Activated T-cell treated with anti-CD3 and anti-CD28 coated beads for 4 hours (primary cell): ENCODE measurements around the gene LARGE1.

Source experiments
- DNase-seq: peaks from one replicate; pipeline ENCODE4 v3.0.0-alpha.2; 2020

The LARGE1 gene

DNA sequence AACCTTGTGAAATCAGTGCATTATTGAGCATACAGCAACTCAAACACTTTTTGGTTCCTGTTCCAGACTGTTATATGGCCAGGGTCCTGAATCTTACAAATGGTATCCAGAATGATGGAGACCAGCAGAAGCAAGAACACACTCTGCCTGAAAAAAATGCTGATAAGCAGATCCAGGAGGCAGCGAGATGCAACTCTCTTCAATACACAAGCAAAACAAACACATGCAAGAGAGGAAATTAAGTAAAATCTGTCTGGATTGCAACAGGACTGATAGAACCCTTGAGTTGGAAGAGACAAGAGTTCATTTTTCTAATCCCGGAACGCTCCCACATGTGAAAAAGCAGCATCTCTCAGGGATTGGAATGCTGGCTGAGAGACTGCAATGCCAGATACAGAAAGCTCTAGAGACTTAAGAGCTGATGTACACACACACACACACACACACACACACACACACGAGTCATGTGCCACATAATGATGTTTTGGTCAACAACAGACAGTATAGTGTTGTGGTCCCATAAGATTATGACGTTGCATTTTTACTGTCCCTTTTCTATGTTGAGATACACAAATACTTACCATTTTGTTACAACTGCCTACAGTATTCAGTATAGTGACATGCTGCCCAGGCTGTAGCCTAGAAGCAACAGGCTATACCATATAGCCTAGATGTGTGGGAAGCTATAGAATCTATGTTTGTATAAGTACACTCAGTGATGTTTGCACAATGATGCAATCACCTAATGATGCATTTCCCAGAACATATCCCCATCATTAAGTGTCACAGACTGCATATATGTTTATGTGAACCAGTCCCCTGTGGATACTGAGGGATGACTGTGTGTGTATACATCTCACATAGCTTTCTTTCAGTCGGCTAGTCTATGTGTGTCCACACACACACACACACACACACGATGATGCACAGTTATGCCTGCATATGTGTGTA, 406.6 kb downstream of the LARGE1 start:
- DNase-seq, result no peak

- DNase-seq, result no peak
Measured at GRCh38 chr22:33512908-33513307, 407.4 kb downstream of the LARGE1 start.

- DNase-seq, result no peak
Measured at GRCh38 chr22:33510429-33510904, 409.8 kb downstream of the LARGE1 start.

DNA sequence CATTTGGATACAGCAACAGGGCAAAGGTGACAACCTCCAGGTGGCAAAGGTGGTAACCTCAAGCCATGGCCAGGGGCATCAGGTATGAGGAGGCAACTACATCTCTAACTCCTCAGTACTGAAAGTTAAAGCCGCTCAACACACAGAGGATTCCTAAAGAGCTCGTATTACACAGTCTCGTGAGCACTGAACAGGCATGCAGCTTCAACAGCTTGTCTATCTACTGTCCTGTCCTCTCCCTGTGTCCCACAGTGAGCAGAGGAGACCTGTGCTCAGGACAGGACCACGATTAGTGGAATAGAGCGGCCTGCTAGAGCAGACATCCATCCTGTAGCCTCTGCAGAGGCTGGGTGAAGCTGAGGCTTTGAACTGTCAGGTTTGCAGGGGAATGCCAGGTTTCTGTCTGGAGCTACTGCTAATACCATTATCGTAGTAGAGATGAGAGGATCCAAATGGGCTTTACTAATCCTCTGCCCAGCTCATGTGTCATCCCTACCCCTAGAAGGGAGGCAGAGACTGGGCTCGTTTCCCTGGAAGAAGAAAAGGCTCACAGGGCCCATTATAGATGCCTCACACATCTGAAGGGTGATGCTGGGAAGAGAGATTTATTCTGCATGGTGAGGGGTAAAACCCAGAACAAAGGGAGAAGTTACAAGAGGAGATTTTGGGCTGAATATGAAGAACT, 415.2 kb downstream of the LARGE1 start:
- DNase-seq, result no peak

DNA sequence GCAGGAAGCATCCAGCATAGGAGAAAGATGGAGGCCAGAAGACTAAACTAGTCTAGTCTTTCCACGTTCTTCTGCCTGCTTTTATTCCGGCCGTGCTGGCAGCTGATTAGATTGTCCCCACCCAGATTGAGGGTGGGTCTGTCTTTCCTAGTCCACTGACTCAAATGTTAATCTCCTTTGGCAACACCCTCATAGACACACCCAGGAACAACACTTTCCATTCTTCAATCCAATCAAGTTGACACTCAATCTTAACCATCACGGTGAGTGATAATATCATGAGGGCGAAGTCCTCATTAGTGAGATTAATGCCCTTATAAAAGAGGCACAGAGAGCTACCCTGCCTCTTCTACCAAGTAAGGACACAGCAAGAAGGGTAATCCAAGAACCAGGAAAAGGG, 424.2 kb downstream of the LARGE1 start:
- no peak for DNase-seq

- no peak for DNase-seq
Measured at GRCh38 chr22:33493476-33494205, 426.6 kb downstream of the LARGE1 start.

GRCh38 chr22:33492210-33492651, 428.0 kb downstream of the LARGE1 start:
- DNase-seq, result no peak

DNA sequence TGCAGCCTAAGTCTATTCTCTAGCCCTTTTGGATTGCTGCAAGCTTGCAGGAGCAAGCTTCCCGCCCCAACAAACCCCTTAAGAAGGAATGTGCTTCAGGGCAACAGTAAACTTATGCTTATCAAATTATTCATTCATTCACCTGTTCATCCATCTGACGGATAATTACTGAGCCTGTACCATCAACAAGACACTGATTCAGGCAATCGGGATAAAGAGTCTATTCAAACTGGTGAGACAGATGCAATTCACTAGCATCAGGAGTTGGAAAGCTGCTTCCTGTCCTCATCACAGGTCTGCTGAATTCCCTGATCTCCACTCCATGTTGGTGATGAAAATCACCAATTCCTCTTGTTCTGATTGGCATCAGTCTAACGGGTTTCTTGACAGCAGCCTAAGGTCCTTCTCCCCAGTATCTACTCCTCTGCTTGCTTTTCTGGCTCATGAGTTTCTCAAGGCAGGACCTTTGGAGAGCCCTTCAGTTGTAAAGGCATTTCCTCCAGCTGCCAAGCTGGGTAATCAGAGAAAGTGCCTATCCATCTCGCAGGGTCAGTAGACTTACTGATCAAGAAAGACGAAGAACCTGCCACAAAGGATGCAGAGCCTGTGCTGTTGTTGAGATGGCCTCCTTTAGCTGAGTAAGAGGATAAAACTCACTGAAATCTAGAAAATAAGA, 433.1 kb downstream of the LARGE1 start:
- DNase-seq, result no peak

DNA sequence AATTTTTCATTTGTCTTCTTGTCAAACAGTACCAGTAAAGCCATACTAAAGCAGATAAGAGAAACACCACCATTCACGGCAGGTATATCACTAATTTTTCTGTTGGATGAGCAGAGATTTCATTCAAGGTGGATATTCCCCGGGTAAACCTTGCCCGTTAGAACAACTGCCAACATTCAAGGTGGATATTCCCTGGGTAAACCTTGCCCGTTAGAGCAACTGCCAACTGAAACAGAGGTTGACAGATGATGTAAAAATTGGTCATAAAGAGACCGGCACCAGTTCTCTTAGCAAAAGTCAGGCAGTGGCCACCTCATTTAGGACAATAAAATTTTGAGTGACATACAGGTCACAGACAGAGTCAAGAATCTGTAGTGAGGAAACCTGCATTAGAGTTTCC, 438.7 kb downstream of the LARGE1 start:
- no peak for DNase-seq

DNA sequence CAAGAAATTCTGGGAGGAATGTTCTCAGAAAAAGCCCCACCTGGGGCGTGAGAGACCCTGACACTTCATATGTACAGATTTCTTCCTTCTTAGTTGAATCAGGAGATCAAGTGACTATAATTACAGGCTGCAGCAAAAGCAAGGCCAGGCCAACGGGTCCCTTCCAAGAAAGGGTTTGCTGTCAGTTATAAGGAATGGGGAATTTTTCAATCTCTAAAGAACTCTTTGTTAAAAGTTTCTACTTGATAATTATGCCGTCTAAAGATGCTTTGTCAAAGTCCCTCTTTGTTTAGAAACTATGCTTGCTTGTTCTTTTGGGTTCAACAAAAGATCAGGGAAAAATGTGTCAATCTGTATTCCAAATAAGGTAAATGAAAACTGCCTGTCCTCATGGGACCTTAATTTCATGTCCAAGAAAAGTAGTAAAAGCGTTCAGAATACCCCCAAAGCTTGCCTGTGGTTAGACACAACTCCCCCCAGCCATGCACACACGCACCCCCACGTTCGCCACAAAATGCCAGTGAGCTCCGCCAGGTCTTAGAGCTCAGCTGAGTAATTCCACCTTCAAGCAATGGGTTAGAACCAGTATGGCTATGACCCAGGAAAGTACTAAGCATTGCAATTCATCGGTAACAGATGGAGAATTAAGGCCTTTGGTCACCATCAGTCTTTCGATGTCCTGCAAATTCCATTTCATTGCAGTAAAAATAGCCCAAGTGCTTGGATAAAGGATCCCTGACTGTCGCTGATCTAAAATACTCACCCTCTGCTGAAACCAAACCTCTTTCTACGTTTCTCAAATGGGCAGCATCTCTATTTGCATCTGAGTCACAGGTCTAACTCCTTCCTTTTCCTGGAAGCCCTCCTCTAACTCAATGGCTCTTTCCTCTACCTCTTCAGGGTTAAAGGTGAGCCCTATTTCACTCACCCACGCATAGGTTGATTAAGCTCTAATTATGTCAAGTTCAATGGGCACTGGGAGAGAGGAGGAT, 442.9 kb downstream of the LARGE1 start:
- DNase-seq, result no peak

GRCh38 chr22:33476716-33477115, 443.6 kb downstream of the LARGE1 start:
- no peak for DNase-seq

DNA sequence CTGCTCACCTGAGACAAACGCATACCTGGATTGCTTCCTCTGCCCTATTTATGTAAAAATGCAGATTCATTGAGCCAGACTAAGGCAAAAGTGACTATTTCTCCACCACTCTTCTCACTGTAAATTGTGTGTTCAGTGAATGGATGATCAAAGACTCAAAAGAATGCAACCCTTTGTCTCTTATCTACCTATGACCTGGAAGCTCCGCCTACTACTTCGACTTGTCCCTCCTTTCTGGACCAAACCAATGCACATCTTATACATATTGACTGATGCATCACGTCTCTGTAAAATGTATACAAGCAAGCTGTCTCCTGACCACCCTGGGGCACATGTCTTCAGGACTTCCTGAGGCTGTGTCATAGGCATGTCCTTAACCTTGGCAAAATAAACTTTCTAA, 444.1 kb downstream of the LARGE1 start:
- DNase-seq, result no peak

DNA sequence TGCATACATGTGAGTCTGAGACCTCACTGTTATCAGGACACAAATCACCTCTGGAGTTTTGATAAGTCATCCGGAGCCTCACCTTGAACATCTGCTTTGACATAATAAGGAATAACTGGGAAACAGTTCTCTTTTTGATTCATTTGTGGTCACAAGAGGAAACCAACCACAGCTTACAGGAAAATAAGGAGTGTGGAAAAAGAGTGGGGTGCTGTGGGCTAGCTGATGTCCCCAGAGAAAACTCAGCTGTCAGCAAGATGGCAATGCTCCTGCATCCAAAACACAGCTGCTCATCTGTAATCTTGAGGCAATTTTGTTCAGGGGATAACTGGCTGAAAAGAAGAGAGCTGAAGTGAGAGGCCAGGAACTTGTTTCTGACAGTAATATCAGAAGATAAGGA, 445.7 kb downstream of the LARGE1 start:
- no peak for DNase-seq

- DNase-seq, result no peak
Measured at GRCh38 chr22:33472462-33473344, 447.6 kb downstream of the LARGE1 start.

GRCh38 chr22:33470456-33470855, 449.8 kb downstream of the LARGE1 start:
- DNase-seq, result no peak

DNA sequence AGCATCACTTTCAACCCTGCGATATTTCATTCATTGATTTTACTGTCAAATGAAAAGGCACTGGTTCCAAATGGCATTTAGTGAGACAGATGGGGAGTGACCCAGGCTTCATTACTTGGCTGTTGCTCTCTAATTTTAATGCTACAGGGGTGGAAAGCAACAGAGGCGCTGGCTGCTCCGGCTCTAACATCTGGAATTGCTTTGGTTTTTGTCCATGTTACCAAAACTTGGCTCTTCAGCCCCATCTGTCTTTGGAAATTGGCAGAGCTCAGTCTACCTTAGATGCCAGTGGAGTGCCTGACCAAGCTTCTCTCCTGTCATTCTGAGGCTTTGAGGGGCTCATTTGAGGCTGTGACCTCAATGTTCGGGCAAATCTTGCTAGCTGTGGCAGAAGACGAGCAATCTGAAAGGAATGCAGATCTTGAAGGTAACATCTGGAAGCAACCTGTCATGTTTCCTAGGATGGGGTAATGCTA, 452.6 kb downstream of the LARGE1 start:
- DNase-seq, result no peak

DNA sequence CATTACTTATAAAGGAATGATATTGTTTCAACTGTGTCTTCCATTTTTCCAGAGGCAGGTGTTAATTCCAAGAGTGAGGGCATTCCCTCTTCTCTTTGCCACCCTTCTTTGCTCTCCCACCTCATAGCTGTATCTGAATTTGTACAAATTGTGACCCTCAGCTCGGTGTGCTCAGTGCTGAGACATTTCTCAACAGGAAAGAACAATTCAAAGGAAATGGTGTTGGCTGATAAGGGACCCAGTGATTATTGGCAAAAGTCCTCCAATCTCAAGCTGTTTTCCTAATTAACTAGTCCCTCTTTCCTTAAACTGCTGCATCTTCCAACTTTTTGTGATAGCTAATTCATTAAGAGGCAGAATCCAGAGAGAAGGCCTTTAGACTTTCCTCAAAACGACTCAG, 453.2 kb downstream of the LARGE1 start:
- DNase-seq, result no peak

GRCh38 chr22:33465554-33465953, 454.7 kb downstream of the LARGE1 start:
- DNase-seq, result no peak

GRCh38 chr22:33464698-33465097, 455.6 kb downstream of the LARGE1 start:
- DNase-seq, result no peak
